Measurements from ENCODE around the gene IQCE.

The IQCE gene

DNA sequence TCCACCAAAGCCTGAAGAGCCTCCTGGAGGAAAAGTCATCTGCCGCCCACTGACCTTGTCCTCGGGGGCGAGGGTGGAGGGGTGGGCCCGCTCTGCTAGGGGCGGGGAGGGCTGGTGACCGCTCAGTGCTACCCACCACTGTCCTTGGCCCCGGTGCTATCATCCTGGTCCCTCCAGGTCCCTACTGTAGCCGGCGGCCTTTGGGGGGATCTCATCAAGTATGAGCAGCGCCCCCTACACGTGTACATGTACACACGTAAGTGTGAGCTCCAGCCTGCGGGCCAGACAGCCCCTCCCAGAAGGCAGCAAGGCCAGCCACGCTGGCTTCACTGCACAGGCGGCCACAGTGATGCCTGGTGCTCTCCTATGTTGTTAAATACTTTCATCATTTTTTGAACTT is 92.6 kb downstream of the IQCE start:
- DNase-seq = no peak

DNA sequence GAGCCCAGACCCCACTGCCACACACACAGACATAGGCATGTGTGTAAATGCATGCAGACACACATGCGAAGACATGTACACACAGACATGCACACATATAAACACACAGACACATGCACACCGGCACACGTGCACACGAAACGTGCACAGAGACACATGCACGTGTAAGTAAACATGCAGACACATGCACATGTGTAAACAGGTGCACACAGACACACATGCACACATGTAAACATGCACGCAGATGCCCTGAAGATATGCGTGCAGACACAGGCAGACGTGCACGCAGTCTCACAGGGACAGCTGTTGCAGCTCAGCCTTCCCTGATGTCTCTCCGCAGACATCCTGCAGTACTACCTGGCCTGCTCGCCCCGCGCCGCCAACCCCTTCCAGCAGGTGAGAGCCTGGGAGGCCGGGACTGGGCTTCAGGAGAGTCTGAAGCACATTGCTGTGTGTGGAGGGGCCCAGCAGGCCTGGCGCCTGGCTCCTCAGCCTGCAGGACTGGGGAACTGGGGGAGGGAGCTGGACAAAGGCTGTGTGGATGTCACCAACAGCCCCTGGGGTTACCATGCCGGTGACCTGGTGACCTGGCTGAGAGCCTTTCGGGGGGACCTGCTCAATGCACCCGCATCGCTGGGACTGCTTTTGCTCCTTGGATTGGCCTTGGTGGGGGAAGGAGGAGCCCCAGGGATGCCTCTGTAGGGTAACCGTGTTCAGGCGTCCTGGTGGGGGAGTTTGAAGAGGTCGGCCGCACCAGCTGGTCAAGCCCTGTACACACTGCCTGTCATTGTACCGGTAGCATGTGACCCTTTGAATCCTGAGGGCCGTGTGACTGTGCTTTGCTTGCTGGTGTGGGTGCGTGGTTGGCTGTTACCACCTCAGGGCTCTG is 93.3 kb downstream of the IQCE start:
- DNase-seq = no peak

DNA sequence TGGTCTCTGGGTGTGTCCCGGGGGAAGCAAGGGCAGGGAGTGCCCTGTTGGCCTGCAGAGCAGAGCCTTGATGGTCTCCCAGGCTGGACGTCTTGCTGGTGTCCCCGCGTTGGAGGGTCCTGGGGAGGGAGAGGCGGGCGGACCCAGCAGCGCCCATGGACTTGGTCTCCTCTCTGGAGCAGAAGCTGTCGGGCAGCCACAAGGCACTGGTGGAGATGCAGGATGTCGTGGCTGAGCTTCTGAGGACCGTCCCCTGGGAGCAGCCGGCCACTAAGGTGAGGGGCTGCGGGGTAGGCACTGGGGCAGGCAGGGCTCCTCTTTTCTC is 93.9 kb downstream of the IQCE start:
- no peak for DNase-seq

DNA sequence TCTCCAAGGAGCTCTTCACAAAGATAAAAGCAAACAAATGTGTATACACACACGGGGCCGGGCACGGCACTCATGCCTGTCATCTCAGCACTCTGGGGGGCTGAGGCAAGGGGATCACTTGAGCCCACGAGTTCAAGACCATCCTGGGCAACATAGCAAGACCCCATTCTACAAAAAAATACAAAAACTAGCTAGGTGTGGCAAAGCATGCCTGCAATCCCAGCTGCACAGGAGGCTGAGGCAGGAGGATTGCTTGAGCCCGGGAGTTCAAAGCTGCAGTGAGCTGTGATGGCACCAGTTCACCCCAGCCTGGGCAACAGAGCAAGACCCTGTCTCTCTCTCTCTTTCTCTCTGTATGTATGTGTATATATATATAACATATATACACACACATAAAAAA is 95.3 kb downstream of the IQCE start:
- no peak for DNase-seq

DNA sequence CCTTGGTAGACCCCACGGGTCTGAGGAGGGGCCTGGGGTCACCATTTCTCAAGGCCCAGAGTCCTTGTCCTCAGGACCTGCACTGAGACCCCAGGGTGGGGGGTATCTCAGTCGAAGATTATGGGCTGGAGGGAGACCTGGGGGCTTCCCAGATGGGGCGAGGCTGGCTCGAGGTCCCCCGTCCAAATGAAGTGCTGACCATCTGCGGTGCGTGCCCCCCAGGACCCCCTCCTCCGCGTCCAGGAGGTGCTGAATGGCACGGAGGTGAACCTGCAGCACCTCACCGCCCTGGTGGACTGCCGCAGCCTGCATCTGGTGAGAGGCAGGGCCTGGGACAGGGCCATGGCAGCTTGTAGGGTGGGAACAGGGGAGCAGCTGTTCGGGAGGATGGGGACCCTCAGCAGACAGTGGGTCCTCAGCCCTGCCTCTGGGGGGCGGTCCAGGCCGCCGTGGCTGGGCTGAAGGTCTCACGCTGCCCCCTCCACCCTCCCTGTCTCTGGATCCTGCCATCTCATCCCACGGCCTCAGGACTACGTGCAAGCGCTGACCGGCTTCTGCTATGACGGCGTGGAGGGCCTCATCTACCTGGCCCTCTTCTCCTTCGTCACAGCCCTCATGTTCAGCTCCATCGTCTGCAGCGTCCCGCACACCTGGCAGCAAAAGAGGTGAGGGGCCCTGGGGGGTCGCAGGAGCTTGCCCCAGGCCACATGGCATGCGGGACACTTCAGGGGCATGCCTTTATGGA is 97.3 kb downstream of the IQCE start:
- DNase-seq = no peak

DNA sequence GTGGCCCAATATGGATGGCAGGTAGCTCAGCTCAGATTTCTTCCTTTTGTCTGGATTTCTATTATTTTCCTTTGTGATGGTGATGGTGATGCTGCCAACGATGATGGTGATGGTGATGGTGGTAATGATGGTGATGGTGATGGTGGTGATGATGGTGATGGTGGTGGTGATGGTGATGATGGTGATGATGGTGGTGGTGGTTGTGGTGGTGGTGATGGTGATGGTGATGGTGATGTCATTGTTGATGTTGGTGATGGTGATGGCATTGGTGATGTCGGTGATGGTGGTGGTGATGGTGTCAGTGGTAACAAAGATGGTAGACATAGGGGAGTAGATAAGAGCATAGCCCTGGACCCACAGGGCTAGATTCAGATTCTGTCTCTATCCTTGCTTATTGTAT is 98.4 kb downstream of the IQCE start:
- no peak for DNase-seq

DNA sequence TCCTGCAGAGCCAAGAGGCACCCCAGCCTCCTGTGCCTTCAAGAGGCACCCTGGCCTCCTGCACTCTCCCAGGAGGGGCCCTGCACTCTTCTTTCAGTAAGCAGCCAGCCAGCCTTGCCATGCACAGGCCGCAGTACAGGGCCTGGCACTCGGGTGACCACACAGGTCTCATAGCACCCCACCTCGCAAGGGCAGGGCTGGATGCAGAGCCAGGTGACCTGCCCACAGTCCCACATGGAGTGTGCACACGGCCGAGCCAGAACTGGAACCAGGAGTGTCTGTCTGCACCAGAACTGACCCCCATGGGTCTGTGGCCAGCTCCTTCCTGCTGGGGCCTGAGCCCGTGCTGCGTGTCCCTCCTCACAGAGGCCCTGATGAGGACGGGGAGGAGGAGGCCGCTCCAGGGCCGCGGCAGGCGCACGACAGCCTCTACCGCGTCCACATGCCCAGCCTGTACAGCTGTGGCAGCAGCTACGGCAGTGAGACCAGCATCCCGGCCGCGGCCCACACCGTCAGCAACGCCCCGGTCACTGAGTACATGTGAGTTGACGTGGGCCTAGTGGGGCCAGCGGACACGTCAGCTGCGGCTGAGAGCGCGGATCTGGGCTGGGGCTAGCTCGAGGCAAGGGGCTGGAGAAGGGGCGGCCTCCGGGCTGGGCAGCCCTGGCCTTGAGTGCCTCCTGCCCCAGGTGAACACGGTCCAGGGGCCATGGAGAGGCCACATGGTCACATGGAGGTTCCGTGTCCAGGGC is 99.3 kb downstream of the IQCE start:
- DNase-seq = no peak

DNA sequence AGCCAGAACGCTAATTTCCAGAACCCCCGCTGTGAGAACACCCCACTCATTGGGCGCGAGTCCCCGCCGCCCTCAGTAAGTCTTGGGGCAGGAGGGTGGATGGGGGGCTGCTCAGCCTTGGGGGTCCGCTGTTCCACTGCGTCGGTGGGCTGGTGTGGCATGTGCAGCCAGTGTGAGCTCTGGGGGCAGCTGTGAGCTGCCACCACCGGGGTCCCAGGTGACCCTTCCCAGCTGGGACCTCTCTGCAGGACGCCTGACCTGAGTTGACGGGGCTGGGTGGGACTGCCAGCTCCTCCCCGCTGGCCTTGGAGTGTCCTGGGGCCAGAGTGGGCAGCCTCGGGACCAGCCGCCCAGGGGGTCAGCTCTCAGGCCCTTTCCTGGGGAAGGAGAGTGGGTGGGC is 100.2 kb downstream of the IQCE start:
- DNase-seq = no peak

DNA sequence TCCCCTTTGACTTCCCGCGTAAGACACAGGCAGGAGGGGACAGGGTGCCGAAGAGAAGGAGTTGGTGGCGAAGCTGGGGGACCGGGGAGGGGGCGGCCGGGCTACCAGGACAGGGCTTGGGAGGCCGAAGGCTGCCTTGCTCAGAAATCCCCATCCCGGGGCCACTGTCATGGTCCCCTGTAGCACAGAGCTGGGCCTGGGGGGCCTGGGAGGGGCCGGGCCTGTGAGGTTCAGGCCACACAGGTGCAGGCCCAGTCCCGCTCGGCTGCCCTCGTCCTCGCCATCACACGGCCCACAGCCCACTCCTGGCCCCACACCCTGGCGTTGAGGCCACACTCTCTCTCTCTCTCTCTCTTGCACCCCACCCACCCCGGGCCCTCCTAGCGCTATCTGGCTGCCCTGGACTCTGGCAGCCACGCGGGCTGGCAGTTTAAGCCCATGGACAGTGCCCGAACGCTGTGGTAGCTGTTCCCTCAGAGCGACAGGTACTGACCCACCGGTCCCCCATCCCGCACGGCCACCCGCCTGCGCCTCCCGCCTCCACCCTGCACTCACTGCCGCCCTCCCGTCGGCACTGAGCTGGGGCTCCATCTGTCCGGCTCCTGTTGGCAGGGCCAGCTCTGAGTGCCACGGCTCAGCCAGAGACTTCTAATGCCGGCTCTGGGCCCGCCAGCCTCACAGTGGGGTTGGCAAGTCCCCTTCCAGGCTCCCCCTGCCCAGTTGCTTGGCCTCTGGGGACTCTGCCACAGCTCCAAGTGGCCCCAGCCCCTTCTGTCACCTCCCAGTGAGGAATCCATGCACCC is 101.0 kb downstream of the IQCE start:
- no peak for DNase-seq

DNA sequence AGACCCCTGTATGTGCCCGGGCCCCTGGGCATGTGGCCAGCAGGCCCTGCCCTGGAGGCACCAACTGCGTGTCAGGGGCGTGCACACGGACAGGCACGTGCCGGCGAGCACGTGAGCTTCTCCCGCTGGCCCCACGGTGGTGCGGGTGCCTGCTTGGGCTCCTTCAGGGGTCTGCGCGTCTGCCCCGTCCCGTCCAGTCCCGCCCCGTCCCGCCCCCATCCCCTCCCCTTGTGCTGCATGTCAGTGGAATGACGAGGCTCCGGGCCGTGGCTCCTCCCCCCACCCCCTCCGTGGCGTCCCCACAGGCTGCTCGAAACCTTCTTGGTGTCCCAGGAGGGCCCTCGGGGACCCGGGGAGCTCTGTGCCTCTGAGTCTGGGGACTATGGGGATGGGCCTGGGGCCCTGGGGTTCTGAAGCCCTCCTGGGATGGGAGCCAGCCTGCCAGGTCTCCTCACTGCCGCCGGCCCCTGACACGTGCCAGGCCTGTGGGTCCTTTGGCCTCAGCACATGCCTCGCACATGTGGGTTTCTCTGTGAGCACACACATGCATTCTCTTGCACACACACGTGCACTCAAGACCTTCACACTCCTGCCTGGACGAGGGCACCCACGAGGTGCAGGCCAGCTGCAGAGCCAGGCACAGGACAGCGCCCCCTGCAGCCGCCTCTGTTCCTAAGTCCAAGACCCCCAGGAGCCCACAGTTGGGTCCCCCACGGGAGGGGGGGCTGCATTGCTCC is 101.7 kb downstream of the IQCE start:
- DNase-seq = no peak

DNA sequence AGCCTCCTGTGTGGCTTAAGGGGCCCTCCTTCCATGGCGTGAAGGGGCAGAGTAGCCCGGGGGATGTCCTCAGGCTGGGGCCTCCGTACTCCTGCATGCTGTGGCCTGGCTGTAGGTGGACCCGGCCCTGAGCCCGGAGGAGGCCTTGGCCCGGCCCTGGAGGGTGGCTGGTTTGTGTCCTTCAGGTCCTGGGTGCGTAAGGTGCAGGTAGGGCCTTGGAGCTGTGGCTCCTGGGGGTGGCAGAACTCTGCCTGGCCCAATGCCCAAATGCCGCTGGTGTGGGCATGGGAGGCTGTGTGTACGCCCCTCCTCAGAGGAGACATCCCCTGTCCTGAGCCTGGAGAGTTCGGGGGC is 102.3 kb downstream of the IQCE start:
- DNase-seq = no peak

DNA sequence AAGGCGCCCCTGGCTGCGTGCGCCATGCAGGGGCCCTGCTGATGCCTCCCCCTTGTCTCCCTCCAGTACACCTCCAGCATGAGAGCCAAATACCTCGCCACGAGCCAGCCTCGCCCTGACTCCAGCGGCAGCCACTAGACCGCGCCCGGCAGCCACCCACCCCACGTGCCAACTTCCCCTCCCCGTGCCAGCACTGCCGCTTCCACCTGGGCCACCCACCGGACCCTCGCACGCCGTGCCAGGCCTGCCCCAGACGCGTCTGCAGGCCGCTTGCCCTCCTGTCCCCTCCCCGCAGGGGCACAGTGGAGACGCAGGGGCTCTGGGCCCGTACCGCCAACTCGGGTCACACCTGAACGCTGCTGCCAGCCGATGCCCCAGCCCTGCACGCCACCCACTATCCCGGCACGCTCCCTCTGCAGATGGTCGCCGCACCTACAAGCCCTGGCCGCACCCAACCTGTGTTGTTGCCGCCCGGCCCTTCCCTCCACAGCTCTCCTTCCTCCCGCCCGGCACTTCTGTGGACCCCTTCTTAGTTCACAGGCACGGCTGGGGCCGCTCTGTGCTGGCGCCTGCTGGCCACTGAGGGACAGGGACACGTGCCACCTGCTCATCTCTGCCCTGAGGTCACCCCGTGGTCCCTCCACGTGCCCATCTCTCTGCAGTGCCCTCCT is 103.0 kb downstream of the IQCE start:
- no peak for DNase-seq

DNA sequence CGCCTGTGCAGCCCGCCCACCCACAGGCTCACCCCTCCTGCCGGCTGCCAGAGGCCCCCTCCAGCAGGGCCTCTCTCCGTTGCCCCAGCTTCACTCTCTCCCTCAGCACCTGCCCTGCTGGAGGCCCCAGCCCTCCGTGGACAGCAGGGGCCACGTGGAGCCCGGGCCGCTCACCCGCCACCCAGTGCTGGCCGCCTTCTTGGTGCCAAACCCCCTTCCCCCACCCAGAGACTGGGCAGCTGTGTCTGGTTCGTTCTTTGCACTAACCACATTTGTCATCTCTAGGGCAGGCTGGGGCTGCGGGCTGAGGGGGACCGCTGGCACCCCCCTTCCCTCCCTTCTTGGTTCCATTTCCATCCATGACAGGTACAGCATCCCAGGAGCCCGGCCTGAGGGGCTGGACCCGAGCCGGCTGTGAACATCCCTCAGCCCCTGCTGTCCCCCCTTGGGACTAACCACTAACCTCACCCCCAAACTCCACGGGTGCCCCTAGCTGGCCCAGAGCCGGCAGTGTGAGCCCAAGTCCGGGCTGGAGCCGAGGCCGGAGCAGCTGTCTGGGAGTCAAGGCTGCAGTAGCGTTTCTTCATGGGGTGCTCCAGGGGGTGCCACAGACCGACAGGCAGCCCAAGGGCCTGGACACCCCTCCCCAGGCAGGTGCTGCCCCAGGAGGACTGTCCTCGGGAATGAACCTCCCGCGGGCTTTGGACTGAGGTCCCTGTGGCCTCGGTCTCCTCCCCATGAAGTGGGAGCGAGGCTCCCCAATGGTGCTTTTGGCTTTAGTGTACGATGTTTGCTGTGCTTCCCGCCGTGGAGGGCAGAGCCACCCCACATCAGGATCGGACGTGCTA is 103.7 kb downstream of the IQCE start:
- DNase-seq = no peak

DNA sequence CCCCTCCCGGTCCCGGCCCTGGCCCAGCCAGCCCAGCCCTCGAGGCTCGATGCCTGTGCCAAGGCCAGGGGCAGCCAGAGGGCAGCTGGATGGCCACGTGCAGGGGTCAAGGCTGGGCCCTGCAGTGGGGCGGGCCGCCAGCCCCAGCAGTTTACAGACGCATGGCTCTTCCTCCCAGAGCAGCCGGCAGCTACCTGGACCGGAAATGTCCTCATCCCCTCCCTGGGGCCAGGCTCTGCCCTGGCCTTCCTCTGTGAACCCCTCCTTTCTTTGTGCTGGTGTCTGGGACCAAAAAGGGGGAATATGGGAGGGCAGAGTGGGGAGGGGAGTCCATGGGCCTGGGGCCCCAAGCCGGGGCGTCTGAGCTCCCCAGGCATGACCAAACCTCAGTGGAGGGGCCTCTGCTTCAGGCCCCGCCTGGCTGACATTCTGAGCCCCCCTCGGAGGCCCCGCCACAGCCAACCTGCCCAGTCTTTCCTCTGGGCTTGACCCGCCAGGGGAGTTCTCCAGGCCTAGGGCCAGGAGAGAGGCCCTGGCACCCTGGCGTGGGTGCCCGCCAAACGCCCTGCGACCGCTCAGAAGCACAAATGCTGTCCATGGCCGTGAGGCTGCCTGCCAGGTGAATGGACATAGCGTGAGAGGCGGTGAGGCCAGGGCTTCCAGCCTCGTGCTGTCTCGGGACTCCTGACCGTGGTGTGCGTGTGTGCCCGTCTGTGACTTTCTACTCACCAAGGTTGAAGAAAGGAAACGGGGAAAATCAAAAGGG is 104.5 kb downstream of the IQCE start:
- no peak for DNase-seq

DNA sequence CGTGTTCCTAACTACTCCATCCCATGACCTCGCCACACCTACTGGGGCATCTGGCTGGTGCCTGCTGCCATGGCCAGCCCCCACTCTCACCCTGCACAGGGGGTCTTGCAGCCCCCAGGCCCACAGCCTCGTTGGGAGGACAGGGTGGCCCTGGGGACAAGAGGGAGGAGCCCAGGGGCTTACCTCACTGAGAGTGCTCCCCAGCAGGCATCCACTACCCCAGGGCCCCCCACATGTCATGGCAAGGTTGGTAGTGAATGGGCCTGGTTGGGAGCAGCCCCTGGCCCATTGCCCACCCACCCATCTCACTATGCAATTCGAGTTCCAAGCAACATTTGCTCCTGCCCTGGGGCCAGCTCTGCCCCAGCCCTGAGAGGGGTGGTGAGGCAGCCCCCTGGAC is 105.2 kb downstream of the IQCE start:
- DNase-seq = no peak
